ENCODE results near the gene MAP3K3. TPM values are rescaled to one million over a fixed set of nuclear protein-coding genes. Genes with fewer than 3 reads are reported as not detected.

MAP3K3 gene
- total RNA-seq, 4 donors from 2014 or later: 62.8 to 107 (median 71.7) TPM

GRCh38 chr17:63698886-63699637, 76.8 kb downstream of the MAP3K3 start:
- peaks cover 0 to 73% (median 35%) of the 10 kb centered on the region in 4 donors for H3K4me1 ChIP-seq
- DNase-seq (ENCODE audit: low spot score in 2 of 2): no peak
- WGBS, 2 donors: 9% methylated on average over 18 to 36 of the region's 45 CpGs

DNA sequence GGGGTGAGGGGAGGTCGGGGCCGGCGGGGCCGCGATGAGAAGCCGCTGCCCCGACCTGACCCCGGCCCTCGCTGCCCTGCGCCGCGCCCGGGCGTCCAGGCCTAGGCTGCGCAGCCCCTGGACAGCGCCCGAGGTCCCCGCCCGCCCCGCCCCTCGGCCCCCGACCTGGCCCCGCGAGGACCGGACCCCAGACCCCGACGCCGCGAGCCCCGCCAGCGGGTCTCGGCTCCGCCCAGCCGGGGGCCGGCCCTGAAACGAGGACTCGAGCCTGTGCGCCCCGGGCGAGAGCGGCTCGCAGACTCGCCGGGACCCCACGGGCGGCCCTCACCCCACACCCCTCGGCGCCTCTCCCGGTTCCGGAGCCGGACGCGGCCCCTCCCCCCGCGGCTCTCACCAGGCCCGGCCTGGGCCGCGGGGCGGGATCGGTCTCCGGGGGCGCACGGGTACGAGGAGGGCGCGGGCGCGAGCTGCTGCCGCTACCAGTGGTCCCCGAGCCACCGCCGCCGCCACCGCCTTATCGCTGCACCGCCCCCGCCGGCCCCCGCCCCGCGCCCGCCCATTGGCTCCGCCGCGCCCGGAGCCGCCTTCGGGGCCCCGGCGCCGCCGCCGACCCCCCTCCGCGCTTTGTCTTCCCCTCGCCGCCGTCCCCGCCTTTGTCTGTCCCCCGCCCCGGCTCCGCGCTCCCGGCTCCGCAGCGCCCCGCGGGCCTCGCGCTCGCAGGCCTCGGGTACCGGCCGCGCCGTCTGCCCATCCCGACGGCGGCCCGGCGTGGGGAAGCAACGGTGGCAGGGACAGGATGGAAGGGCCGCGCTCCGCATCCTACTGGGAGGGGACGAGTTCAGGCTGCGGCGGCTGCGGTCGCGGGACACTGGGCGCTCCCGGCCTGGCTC, 77.7 kb downstream of the MAP3K3 start, which contains the start of gene LIMD2:
Gene LIMD2, minus strand, starts transcription at position 488 of the 890 bp plus-strand sequence. CDS start 827 bp downstream, outside the sequence.
- peaks cover 0 to 65% (median 33%) of the 10 kb centered on the region in 4 donors for H3K4me1 ChIP-seq
- no peaks in the 10 kb centered on the region for H3K27me3 ChIP-seq
- no peaks in the 10 kb centered on the region for H3K9me3 ChIP-seq
- H3K27ac ChIP-seq: peak within 1 kb of the TSS; percentile 55 to 97 (median 90)
- H3K4me3 ChIP-seq: peak within 1 kb of the TSS; percentile 41 to 84 (median 62)
- 0 to 3% methylated on average over 7 to 22 of the region's 133 CpGs for WGBS, 2 donors
- no peak for DNase-seq (ENCODE audit: low spot score in 2 of 2)
- H3K36me3 ChIP-seq: peaks cover 0 to 31% (median 0%) of the 10 kb centered on the region in 3 donors
- TF ChIP-seq, protein P1, sequence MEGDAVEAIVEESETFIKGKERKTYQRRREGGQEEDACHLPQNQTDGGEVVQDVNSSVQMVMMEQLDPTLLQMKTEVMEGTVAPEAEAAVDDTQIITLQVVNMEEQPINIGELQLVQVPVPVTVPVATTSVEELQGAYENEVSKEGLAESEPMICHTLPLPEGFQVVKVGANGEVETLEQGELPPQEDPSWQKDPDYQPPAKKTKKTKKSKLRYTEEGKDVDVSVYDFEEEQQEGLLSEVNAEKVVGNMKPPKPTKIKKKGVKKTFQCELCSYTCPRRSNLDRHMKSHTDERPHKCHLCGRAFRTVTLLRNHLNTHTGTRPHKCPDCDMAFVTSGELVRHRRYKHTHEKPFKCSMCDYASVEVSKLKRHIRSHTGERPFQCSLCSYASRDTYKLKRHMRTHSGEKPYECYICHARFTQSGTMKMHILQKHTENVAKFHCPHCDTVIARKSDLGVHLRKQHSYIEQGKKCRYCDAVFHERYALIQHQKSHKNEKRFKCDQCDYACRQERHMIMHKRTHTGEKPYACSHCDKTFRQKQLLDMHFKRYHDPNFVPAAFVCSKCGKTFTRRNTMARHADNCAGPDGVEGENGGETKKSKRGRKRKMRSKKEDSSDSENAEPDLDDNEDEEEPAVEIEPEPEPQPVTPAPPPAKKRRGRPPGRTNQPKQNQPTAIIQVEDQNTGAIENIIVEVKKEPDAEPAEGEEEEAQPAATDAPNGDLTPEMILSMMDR (IDR thresholded peaks at IDR 0.05): no peak
- TF ChIP-seq EP300 (IDR thresholded peaks at IDR 0.05) (no peak), POLR2A (IDR thresholded peaks at IDR 0.05) (no peak)

More at GRCh38 chr17:63698886-63699637, 76.8 kb downstream of the MAP3K3 start:
- peaks cover 0 to 31% (median 0%) of the 10 kb centered on the region in 3 donors for H3K36me3 ChIP-seq
- H3K9me3 ChIP-seq: no peaks in the 10 kb centered on the region
- peak overlapping the region; percentile 41 to 84 (median 62) for H3K4me3 ChIP-seq
- H3K27me3 ChIP-seq: no peaks in the 10 kb centered on the region
- TF ChIP-seq POLR2A (IDR thresholded peaks at IDR 0.05): no peak
- TF ChIP-seq, protein P1 (IDR thresholded peaks at IDR 0.05): no peak
- no peak for TF ChIP-seq EP300 (IDR thresholded peaks at IDR 0.05)
- peak overlapping the region; percentile 55 to 97 (median 88) for H3K27ac ChIP-seq

GRCh38 chr17:63700528-63701455, 78.6 kb downstream of the MAP3K3 start:
- DNase-seq (ENCODE audit: low spot score in 2 of 2): no peak
- TF ChIP-seq EP300 (IDR thresholded peaks at IDR 0.05): peak in 1 of 2 donors; percentile 57
- TF ChIP-seq, protein P1 (IDR thresholded peaks at IDR 0.05): no peak

DNA sequence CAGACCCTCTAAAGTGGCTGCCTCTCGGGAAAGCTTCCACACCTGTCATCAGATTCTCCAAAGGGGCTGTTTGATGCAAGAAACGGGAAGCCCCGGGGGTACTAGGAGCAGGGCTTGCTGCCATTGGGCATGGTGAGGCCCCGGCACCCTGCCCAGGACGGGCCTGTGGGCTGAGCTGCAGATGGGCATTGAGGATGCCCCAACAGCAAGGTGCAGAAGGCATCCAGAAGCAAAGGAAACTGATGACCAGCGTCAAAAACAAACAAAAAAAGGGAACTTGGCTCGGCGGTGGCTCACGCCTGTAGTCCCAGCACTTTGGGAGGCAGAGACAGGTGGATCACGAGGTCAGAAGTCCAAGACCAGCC, 79.2 kb downstream of the MAP3K3 start:
- H3K4me1 ChIP-seq: peaks cover 0 to 50% (median 30%) of the 10 kb centered on the region in 4 donors
- WGBS, 2 donors: 70 to 74% methylated on average over 10 of the region's 10 CpGs
- no peak for DNase-seq (ENCODE audit: low spot score in 2 of 2)

More at GRCh38 chr17:63700528-63701455, 78.6 kb downstream of the MAP3K3 start:
- no peaks in the 10 kb centered on the region for H3K9me3 ChIP-seq
- peaks cover 0 to 32% (median 1%) of the 10 kb centered on the region in 3 donors for H3K36me3 ChIP-seq
- 12 to 17% methylated on average over 16 to 32 of the region's 88 CpGs for WGBS, 2 donors
- H3K4me1 ChIP-seq: peaks cover 0 to 57% (median 30%) of the 10 kb centered on the region in 4 donors
- peak overlapping the region; percentile 54 to 97 (median 90) for H3K27ac ChIP-seq
- no peaks in the 10 kb centered on the region for H3K27me3 ChIP-seq
- peak overlapping the region; percentile 37 to 84 (median 54) for H3K4me3 ChIP-seq

More for the DNA sequence above, 79.2 kb downstream of the MAP3K3 start:
- H3K4me3 ChIP-seq: peak overlapping the region; percentile 37 to 84 (median 54)
- H3K36me3 ChIP-seq: peaks cover 0 to 35% (median 2%) of the 10 kb centered on the region in 3 donors
- H3K9me3 ChIP-seq: no peaks in the 10 kb centered on the region
- TF ChIP-seq, protein P1 (IDR thresholded peaks at IDR 0.05): no peak
- TF ChIP-seq EP300 (IDR thresholded peaks at IDR 0.05) (no peak), POLR2A (IDR thresholded peaks at IDR 0.05) (no peak)
- H3K27me3 ChIP-seq: no peaks in the 10 kb centered on the region
- H3K27ac ChIP-seq: peak overlapping the region; percentile 54 to 97 (median 90)

All from tibial nerve (tissue), 4 donors.